OCI-LY7 (cell line): Measurements from ENCODE around the gene SYT2.

ENCODE experiments used
- EZH2phosphoT487 ChIP-seq: fragments of 200-600 bp; sonication (generic); IDR thresholded peaks from 2 replicates; pipeline ENCODE4 v1.6.1; 2018; ENCODE audit warnings: low read depth, borderline replicate concordance, mild to moderate bottlenecking, mixed run types, antibody characterized with exemption, low read length, moderate library complexity, mixed read lengths
- TF ChIP-seq, protein P1 (sequence below): fragments of 200-600 bp; sonication (generic); conservative IDR thresholded peaks from 2 replicates; pipeline ENCODE4 v1.5.1; 2014; ENCODE audit warnings: mild to moderate bottlenecking, antibody characterized with exemption, low read length, moderate library complexity, mixed read lengths

DNA sequence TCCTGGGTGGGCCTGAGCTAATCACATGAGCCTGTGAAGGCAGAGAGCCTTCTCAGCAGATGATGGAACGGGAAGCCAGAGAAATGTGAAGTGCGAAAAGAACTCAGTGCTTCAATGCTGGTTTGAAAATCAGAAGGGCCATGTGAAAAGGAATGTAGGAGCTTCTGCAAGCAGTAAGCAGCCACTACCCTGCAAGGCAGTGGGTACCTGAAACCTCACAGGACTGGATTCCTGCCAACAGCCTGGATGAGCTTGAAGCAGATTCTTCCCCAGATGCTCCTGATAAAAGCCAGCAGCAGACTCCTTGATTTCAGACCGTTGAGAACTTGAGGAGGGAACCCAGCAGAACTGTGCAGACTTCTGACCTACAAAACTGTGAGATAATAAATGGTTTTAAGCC is 158.6 kb downstream of the SYT2 start:
- TF ChIP-seq, protein P1, sequence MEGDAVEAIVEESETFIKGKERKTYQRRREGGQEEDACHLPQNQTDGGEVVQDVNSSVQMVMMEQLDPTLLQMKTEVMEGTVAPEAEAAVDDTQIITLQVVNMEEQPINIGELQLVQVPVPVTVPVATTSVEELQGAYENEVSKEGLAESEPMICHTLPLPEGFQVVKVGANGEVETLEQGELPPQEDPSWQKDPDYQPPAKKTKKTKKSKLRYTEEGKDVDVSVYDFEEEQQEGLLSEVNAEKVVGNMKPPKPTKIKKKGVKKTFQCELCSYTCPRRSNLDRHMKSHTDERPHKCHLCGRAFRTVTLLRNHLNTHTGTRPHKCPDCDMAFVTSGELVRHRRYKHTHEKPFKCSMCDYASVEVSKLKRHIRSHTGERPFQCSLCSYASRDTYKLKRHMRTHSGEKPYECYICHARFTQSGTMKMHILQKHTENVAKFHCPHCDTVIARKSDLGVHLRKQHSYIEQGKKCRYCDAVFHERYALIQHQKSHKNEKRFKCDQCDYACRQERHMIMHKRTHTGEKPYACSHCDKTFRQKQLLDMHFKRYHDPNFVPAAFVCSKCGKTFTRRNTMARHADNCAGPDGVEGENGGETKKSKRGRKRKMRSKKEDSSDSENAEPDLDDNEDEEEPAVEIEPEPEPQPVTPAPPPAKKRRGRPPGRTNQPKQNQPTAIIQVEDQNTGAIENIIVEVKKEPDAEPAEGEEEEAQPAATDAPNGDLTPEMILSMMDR = no peak
- no peak for TF ChIP-seq EZH2phosphoT487
